Activated CD4-positive, alpha-beta T cell treated with anti-CD3 and anti-CD28 coated beads for 24 hours (primary cell): ENCODE measurements around the gene ARL13A.
"Not testable (repeated sequence)": the region's sequence is repeated elsewhere in the genome, so short reads cannot be mapped to it uniquely, and the experiment has no call there.

Source experiments
- DNase-seq, 2 donors: peaks; one replicate each; pipeline ENCODE4 v3.0.0-alpha.2; 2020; ENCODE audit warnings: low read depth in 2 of 2

ARL13A gene

DNA sequence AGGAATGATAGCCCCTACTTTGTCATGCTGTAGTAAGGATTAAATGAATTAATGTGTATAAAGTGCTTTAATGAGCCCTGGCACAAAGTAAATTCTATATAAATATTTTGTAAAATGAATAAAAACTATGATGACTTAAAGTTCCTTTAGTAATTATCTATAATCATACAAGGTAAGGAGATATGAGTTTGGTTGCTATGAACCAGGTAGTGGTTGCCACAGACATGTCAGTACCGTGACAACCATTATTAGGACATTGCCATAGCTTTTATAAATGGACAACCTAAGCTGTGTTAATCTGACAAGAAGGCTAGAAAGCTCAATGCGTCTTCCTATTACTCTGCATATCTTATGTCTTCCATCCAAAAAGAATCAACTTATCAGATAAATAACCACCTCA, at the start of gene ARL13A:
Gene ARL13A (plus strand): TSS at position 301 of the 400 bp plus-strand sequence. CDS start 3,982 bp downstream, outside the sequence.
- no peak for DNase-seq

DNA sequence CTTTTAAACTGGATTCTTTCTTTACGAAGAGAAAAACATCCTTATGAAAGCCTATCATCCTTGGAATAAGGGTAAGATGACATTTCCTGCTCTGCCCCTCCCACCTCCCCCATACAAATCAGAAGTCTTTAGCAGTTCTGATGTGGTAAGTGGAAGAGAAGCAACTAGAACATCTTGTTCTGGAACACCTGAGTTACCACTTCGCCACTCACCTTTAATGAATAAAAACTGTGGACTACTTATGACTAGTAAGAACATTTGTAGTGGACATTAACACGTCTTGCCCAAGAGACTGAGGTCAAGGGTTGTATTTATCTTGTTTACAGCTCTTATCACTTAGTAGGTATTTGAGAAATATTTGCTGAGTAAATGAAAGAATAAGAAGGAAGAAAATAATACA, 45.1 kb upstream of the ARL13A start:
- DNase-seq, result no peak

DNA sequence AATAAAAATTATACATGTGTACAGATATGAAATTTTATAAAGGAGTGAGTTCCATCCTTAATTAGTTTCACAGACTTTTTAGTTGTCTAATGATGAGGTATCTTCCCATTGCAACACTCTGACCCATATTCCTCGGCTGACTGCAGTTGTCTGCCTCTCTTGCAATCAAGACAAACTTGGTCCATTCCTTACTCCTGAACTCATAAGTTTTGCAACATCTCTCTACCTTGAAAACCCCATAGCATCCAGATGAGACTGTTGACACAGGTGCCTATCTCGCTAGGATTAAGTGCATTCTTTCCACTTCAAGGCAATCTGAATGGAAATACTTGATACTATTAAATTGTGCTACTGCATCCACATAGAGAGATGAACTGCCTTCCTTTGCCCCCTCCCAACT, 43.1 kb upstream of the ARL13A start:
- no peak for DNase-seq

DNA sequence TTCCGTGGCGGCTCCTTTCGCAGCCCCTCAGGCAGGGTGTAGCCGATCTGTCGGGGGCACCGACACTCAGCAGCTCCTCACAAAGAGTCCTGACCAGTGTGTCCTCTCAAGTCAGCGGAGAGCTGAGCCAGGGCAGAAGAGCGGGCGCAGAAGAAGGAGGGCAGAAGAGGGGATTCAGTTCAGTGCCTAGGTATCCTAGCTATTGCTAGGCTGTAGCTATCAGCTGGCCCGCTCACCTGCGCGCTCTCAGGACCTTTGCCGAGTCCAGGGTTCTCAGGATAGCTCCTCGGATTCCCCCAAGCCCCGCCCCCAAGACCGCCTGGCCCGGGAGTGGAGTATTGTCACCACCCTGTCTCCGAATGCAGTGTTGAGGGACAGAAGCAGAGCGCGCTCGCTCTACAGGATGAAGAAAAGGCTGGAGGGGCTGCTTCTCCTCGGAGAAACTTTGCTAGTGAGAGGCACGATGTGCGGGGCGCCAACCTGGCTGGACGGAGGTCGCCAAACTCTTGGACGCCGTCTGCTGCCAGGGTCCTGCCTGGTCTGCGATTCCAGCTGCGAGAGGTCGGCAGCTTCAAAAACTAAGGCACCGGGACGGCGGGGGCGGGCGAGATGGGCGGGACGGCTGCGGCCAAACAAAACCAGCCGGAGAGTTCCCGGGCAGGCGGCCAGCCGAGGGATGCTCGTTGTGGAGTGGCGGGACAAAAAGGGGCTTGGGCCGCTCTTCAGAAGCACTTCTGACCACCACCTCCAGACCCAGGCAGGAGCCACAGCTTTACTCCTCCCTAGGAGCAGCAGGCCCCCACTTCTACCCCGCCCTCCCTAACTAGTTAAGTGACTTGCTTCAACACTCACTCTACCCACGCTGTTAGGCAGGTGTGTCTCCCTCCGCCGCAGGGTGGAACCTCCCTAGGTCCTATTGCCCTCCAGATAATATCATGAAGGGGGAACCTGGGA, 40.6 kb upstream of the ARL13A start, which contains the start of gene XKRX:
Gene XKRX (minus strand): TSS at position 258 of the 954 bp plus-strand sequence. CDS start 613 bp downstream, outside the sequence.
- DNase-seq, result peak; percentile 23 to 33

DNA sequence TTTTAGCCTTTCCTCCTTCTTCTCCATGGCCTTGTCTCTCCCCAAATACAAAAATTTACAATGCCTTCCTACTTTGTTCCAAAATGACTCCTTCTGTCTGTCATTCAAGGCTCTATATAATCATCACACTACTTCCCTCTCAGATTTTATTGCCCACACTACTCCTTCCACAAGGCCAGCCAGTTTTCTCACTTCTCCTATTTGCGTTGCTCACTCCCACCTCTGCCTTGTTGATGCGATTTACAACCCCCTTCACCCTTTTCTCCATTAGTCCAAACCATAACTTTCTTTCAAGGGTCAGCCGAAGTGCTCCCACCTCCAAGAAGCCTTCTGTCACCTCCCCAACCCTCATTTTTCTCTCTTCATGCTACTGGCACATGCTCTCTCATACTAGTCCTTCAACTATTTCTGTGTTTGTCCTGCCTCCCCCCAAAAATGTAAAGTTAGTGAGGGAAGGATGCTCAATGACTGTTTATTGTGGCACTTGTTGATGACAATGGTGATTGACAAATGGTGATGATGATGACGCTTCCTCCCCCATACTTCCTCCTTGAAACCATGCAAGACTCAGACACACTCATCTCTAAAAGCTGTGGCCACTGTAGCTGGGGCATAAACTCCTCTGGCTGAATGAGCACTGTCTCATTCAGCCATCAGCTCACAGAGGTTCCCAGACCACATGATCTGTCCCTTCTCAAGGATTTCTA, 38.1 kb upstream of the ARL13A start:
- no peak for DNase-seq

DNA sequence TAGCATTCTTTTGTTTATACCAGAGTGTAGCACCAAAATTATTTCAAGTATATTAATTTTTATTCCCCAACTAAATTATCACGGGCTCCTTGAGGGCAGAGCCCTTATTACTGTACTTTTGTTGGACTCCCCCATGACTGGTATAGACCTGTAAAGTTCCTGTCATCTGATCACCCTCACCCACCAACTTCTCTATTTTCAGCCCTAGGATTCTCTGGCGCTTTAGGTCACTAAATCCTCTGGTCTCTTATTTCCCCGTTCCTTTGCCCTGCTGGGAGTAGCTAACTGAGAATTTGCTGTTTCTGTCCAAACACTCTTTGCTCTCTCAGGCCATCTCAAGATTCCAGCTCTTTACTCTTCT, 37.6 kb upstream of the ARL13A start:
- DNase-seq, result no peak

DNA sequence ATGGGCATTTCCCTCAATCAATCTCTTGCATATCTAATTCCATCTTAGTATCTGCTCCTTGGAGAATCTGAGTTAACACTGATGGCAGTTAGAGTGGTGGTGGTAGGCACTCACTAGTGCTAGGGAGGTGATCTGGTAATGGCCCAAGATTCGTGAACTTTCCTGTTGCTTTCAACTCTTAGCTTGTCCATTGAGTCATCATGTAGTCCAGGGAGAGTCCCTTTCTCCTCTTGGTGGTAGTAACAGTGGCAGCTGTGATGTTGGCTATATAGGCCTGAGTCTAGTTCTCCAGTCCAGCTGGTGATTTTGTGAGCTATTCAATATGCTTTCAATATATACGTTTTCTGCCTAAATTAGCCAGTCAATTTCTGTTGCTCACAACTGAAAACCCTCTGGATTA, 33.7 kb upstream of the ARL13A start:
- DNase-seq, result no peak

DNA sequence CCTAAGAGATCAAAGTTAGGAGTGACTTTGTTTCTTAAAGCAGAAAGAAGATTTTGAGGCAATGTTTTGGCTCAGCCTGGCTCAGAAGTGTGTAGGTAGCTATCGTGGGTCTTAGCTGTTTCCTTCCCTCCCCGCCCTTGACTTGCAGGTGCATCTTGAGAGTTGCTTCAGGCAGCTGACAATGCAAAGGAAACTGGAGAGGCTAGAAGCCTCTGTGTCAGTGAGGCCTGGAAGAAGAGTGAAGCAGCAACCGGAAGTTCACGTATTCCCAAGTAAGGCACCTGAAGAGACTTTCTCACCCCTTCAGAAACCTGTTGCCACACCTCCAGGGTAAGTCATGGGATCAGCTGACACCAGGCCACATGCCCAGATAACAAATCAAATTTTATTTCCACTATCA, 30.2 kb upstream of the ARL13A start:
- no peak for DNase-seq

DNA sequence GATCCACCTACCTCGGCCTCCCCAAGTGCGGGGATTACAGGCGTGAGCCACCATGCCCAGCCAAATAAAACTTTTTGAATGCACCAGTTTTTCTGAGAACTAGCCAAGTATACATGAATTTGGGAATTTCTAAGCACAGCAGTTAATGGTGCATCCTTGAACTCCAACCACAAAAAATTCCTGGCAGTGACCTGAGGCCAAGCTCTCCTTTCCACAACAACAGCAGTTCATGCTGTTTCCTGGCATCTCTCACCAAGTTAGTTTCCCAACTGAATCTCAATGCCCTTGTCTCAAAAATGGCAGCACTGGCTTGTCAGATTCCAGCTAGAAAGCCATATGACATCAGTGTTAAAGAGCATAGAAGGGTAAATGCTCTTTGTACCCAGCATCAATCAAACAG, 24.9 kb upstream of the ARL13A start:
- no peak for DNase-seq

DNA sequence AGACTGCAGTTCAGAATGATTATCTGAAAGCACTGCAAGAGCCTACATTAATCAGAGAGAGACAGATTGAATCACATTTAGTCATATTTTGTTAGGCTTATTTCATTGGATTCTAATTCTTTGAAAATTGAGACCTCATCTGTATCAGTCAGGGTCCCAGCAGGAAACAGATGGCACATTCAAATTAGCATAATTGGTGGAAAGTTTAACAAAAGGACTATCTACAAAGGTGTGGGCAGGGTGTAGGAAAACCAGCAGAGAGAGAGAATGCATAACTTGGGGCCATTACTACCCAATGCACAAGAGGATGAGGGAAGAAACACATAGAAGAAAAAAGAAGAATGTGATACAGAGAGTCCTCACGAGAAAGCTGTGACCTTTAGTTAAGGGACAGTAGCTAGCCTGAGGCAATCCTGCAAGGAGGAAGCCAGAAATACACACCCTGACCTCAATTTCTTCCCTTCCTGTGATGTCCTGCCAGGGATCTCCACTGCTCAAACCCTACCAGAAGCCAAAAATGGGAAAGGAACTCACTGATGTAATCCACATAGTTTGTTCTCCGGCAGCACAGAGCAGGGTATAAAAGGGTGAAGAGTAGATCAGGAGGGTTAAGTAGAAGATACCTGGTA, 23.1 kb upstream of the ARL13A start:
- no peak for DNase-seq

DNA sequence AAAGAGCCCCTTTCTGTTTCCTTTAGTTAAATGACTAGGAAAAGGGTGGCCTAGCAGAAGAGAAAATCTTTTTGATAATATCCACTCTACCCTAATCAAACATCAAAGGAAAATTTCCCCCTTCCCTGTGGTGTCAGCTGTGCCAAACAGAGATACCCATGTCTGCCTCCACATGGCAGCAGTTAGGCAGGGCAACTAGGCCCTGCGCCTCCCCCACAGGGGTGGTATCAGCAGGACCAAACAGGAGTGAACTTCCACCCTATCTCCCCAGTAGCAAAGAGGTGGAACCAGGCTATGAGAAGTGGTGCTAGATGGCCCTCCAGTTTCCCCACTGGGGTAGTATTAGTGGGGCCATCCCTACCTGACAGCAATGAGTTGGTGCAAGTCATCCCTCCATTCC, 21.0 kb upstream of the ARL13A start:
- DNase-seq, result no peak

DNA sequence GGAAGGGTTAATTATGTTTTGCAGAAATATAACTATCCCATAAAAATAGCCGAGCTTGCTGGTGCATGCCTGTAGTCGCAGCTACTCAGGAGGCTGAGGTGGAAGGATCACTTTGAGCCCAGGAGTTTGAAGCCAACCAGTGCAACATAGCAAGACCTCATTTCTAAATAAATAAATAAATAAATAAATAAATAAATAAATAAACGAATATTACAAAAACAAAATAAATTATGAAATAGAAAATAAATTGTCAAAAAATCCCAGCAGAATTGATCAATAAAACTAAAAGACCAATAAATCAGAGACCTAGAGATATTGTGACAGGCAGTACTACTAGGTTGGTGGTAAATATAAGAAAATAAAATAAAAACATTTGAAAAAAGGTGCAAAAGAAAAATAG, 6.7 kb upstream of the ARL13A start:
- no peak for DNase-seq

DNA sequence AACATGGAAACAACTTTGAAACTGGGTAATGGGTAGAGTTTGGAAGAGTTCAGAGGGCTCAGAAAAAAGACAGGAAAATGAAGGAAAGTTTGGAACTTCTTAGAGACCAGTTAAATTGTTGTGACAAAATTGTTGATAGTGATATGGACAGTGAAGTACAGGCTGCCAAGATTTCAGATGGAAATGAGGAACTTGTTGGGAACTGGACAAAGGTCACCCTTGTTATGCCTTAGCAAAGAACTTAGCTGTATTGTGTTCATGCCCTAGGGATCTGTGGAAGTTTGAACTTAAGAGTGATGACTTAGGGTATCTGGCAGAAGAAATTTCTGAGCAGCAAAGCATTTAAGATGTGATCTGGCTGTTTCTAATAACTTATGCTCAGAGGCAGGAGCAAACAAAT, 5.1 kb upstream of the ARL13A start:
- no peak for DNase-seq

DNA sequence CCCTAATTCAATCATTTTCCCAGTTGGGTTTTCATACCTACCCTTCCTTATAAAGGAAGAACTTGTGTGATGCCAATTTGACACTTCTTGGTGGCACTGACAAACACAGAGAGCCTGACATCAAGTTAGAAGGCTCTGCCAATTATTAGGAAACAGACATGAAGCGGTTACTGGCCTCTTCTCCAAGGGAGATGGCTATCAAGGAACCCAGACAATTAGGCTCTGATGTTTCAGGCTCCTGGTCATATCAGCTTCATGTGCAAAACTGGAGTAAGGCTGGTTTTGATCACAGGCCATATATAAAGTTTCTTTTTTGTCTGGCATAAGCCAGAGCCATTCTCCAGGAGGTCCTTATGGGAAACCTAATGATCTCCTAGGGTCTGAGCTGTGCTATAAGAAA, 428 bp downstream of the ARL13A start:
- no peak for DNase-seq

DNA sequence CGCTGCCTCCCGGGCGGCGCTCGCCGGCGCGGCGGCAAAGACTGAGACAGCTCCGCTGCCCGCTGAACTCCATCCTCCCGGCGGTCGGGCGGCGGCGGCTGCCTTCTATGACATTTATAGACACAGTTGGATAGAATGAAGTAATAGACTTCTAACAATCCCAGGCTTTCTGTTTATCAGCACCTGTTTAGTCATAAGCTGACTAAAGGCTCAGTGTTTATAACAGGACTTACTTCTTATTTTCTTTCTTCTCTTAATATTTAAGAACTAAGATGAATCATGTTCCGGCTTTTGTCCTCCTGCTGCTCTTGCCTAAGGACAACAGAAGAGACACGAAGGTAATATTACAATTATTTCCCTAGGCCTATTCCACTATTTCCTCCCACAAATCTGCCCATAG, 3.9 kb downstream of the ARL13A start:
- no peak for DNase-seq

DNA sequence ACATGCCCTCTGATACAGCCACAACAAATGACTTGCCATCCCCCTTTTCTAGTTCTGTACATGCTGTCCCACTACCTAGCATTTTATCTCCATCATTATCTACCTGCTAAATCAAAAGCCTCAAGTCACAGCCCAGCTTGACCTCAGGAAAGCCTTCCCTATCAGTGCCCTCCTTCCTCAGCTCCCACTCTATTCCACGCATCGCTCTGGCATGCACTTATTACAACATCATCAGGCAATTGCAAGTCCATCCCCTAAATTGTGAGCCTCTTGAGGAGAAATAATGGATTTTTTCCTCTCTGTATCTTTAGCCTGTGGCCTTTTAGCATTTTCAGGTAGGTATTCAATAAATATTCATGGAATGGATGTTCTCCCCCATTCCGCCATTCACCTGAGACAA, 5.7 kb downstream of the ARL13A start:
- no peak for DNase-seq

DNA sequence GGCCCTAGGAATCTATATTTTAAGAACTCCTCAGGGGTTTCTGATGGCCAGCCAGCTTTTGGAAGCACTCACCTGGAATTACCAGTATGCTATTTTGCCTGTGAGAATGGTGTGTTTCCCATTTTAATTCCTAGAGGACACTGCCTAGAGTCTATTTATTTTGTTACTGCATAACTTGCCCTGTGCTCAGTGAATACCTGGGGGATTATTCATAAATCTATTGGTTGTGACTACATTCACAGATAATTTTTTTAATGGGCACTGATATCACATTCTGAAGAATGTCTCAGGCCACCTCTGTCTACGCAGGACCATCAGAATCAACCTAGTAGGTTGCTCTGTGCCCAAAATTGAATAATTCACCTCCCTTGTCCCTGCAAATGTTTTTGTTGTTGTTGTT, 6.7 kb downstream of the ARL13A start:
- no peak for DNase-seq

DNA sequence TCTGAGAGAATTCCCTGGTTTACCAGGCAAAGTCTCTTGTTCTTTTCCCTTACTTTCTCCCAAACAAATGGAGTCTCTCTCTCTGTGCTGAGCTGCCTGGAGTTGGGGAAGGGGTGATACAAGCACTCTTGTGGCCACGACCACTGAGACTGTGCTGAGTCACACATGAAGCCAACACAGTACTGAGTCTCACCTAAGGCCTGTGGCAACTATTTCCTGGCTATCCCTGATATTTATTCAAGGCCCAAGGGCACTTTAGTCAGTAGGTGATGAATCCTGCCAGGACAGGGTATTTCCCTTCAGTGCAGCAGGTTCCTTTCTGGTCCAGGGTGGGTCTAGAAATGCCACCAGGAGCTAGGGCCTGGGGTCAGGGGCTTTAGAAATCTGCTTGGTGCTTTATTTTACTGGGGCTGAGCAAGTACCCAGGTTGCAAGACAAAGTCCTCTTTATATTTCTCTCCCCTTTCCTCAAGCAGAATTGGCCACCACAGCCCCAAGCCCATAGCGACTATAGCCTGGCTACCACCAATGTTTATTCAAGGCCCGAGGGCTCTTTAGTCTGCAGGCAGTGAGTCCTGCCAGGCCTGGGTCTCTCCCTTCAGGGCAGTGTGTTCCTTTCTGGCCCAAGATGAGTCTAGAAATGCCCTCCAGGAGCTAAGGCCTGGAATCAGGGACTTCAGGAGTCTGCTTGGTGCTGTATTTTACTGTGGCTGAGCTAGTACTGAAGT, 10.5 kb downstream of the ARL13A start:
- DNase-seq, result no peak

DNA sequence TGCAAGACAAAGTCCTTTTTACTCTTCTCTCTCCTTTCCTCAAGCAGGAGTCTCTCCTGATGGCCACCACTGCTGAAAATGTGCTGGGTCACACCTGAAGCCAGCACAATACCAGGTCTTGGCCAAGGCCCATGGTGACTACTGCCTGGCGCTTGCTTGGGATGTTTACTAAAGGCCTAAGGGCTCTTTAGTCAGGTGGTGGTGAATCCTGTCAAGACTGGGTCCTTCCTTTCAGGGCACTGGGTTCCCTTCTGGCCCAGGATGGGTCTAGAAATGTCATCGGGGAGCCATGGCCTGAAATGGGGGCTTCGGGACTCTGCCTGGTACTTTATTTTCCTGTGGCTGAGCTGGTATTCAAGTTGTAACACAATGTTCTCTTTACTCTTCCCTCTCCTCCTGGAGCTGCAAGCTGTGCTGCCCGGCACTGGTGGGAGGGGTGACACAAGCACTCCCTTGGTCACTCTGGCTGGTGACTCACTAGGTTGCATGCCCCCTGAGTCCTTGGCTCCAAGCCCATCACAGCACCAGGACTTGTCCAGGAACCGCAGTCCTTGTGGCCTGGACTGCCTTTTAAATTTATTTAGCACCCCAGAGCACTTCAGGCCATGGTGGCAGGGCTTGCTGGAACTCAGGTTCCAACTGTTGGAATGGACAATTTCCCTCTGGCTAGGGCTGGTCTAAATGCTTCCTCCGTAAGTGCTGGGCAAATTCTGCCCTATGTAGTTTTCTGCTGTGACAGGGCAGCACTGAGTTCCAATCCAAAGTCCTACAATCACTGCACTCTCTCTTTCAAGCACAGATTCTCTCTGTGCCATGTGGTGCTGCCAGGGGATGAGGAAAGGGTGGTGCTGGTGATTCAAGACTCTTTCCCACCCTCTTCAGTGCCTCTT, 11.3 kb downstream of the ARL13A start:
- no peak for DNase-seq

DNA sequence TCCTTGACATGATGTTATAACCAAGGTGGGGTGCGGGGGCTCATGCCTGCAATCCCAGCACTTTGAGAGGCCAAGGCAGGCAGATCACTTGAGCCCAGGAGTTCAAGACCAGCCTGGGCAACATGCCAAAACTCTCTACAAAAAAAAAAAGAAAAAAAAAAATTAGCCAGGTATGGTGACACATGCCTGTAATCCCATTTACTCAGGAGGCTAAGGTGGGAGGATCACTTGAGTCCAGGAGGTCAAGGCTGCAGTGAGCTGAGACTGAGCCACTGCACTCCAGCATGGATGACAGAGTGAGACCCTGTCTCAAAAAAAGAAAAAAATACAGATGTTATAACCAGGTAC, 12.0 kb downstream of the ARL13A start:
- DNase-seq, result not testable (repeated sequence)

DNA sequence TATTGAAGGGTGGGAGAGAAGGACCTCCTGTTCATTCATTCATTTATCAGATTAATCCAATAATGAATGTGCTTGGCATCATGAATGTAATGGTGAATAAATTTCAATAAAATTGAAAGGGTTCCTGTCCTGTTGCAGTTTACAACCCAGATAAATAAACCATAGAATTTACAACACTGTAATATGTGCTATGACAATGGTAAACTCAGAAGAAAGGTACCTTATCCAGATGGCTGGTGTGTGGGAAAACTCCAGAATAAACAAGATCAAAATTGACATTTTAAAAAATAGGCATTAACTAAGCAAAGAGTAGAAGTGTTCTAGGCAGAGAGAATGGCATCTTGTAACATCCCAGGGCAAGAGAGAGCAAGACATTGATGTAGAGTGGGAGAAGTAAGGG, 15.3 kb downstream of the ARL13A start:
- DNase-seq, result no peak
